K562 (cell line): ENCODE results near the gene TSC22D3. TPM values are rescaled to one million over a fixed set of nuclear protein-coding genes. Genes with fewer than 3 reads are reported as not detected.

ENCODE experiments used
- ATAC-seq: fragments of 200-7000 bp; cut with Tn5 transposase; 3 replicates; pipeline ENCODE4 v1.9.1; 2020; ENCODE audit warnings: moderate library complexity
- BruUV-seq: library from RNA; stranded (reverse); fragments of 400-500 nt; replicated peaks from 2 replicates; lab custom pipeline; 2021; lab: Mats Ljungman, UMichigan
- CTCF ChIA-PET: fragments of 300-600 bp; formaldehyde crosslinking; extraction: SDS; loops from one replicate; lab custom pipeline; 2021; ENCODE audit warnings: low intra/inter-chr PET ratio; lab: Yijun Ruan, JAX
- POLR2A ChIA-PET: fragments of 300-600, 350-650 bp; sonication (Branson Sonifier 250); formaldehyde crosslinking; extraction: SDS; loops from one replicate; lab custom pipeline; 2021; ENCODE audit warnings: antibody characterized with exemption, inconsistent platforms; lab: Yijun Ruan, JAX
- DNase-seq, 4 experiments: peaks; one replicate each; pipeline versions ENCODE4 v3.0.0 to v3.0.0-alpha.2; 2011 to 2018; ENCODE audit warnings: low spot score in 3 of 4, mixed read lengths in 3 of 4; ENCODE audit errors: extremely low read depth in 1 of 4
- FAIRE-seq: peaks from 2 replicates; lab custom pipeline; 2011; peaks lifted over from hg19 to GRCh38; lab: Jason Lieb, UNC
- H2AFZ ChIP-seq: 2 replicates; pipeline ENCODE4 v1.6.0; 2011; ENCODE audit warnings: low read depth, low read length, control low read depth, inconsistent platforms
- H3K27ac ChIP-seq: fragments of 200-600 bp; 3 replicates; pipeline ENCODE4 v1.8.0; 2011; ENCODE audit warnings: low read depth, mild to moderate bottlenecking, control low read depth, inconsistent platforms, low read length, moderate library complexity, mixed read lengths; ENCODE audit errors: extremely low read depth
- H3K27me3 ChIP-seq, 2 experiments: fragments of 300-600 bp in 1 of 2; 2 replicates in 1 of 2; 3 replicates in 1 of 2; pipeline versions ENCODE4 v1.6.0 to v1.8.0; 2011; ENCODE audit warnings: inconsistent platforms in 2 of 2, low read length in 2 of 2, mild to moderate bottlenecking in 1 of 2, mixed read lengths in 1 of 2, moderate library complexity in 1 of 2; ENCODE audit not compliant: control insufficient read depth in 2 of 2, insufficient read depth in 2 of 2
- H3K36me3 ChIP-seq: fragments of 300-600 bp; 3 replicates; pipeline ENCODE4 v1.8.0; 2011; ENCODE audit warnings: mild to moderate bottlenecking, low read length, inconsistent platforms; ENCODE audit not compliant: control insufficient read depth, insufficient read depth
- H3K4me1 ChIP-seq, 2 experiments: fragments of 200-600 bp in 1 of 2; replicated peaks in 1 of 2; 2 replicates in 1 of 2; 3 replicates in 1 of 2; pipeline versions ENCODE4 v1.5.1 to v1.8.0; 2011; ENCODE audit warnings: inconsistent platforms in 2 of 2, low read length in 2 of 2, mild to moderate bottlenecking in 1 of 2, mixed read lengths in 1 of 2, moderate library complexity in 1 of 2; ENCODE audit not compliant: control insufficient read depth in 2 of 2, insufficient read depth in 2 of 2
- H3K4me2 ChIP-seq: 2 replicates; pipeline ENCODE4 v1.6.1; 2011; ENCODE audit warnings: low read length, control low read depth, inconsistent platforms, mixed read lengths; ENCODE audit not compliant: insufficient read depth
- H3K4me3 ChIP-seq: fragments of 200-600 bp; sonication (generic), shearing (Covaris generic); 2 replicates; pipeline ENCODE4 v1.5.1; 2016; ENCODE audit warnings: control low read depth, inconsistent platforms
- H3K79me2 ChIP-seq: fragments of 200-600 bp; 3 replicates; pipeline ENCODE4 v1.8.0; 2011; ENCODE audit warnings: low read length, inconsistent platforms; ENCODE audit not compliant: control insufficient read depth, insufficient read depth
- H3K9ac ChIP-seq, 2 experiments: 2 replicates each; pipeline versions ENCODE4 v1.6.0 to v1.6.1; 2011; ENCODE audit warnings: low read depth in 2 of 2, low read length in 2 of 2, control low read depth in 1 of 2, inconsistent platforms in 1 of 2, mild to moderate bottlenecking in 1 of 2, mixed read lengths in 1 of 2; ENCODE audit not compliant: insufficient read depth in 1 of 2
- H3K9me1 ChIP-seq: one replicate; pipeline ENCODE4 v1.6.0; 2011; ENCODE audit warnings: inconsistent platforms, mild to moderate bottlenecking, low read length, moderate library complexity; ENCODE audit not compliant: control insufficient read depth, insufficient read depth
- H3K9me3 ChIP-seq: replicated peaks from 2 replicates; pipeline ENCODE4 v1.5.1; 2011; ENCODE audit warnings: low read depth, low read length, inconsistent platforms; ENCODE audit not compliant: control insufficient read depth, insufficient read depth
- H4K20me1 ChIP-seq: replicated peaks from 2 replicates; pipeline ENCODE4 v1.6.1; 2011; ENCODE audit warnings: low read length, inconsistent platforms, mixed read lengths; ENCODE audit not compliant: control insufficient read depth, insufficient read depth
- CBX1 ChIP-seq: sonication (generic); IDR thresholded peaks from 2 replicates; pipeline ENCODE4 v1.6.1; 2016; ENCODE audit warnings: antibody characterized with exemption, low read depth, mild to moderate bottlenecking
- DDX20 ChIP-seq: fragments of 450-650 bp; IDR thresholded peaks from 2 replicates; pipeline ENCODE4 v1.6.1; 2016; ENCODE audit warnings: missing genetic modification characterization, low read depth, mild to moderate bottlenecking, missing compliant biosample characterization, moderate library complexity
- JUNB ChIP-seq: fragments of 450-650 bp; formaldehyde crosslinking; conservative IDR thresholded peaks from 2 replicates; pipeline ENCODE4 v1.4.0; 2020; ENCODE audit warnings: mild to moderate bottlenecking
- KLF1 ChIP-seq: fragments of 450-650 bp; IDR thresholded peaks from 2 replicates; pipeline ENCODE4 v1.6.1; 2016; ENCODE audit warnings: missing genetic modification characterization, missing compliant biosample characterization
- MEIS2 ChIP-seq: fragments of 450-650 bp; IDR thresholded peaks from 2 replicates; pipeline ENCODE4 v1.6.1; 2014; ENCODE audit warnings: mild to moderate bottlenecking; ENCODE audit not compliant: partially characterized antibody
- NELFE ChIP-seq: IDR thresholded peaks from 2 replicates; pipeline ENCODE4 v1.6.1; 2011; ENCODE audit warnings: mild to moderate bottlenecking; ENCODE audit not compliant: insufficient read depth, insufficient read length
- NEUROD1 ChIP-seq: fragments of 150-350 bp; IDR thresholded peaks from 2 replicates; pipeline ENCODE4 v1.6.1; 2014; ENCODE audit warnings: borderline replicate concordance, low read length, low read depth; ENCODE audit not compliant: partially characterized antibody
- PPARD ChIP-seq: fragments of 250-450 bp; sonication (Bioruptor Pico); IDR thresholded peaks from 2 replicates; pipeline ENCODE4 v1.8.0; 2022; ENCODE audit warnings: inconsistent platforms, mild to moderate bottlenecking, moderate library complexity
- PTBP1 ChIP-seq: fragments of 200-400 bp; formaldehyde crosslinking; IDR thresholded peaks from 2 replicates; pipeline ENCODE4 v1.6.1; 2017; ENCODE audit warnings: low read depth, low read length
- ZKSCAN3 ChIP-seq: fragments of 250-450 bp; sonication (Bioruptor Pico); IDR thresholded peaks from 2 replicates; pipeline ENCODE4 v1.4.0; 2020
- ZNF140 ChIP-seq: fragments of 250-450 bp; sonication (Bioruptor Pico); IDR thresholded peaks from 2 replicates; pipeline ENCODE4 v1.8.0; 2021; ENCODE audit warnings: moderate library complexity, mild to moderate bottlenecking, inconsistent platforms
- ZNF24 ChIP-seq: fragments of 450-650 bp; IDR thresholded peaks from 2 replicates; pipeline ENCODE4 v1.6.1; 2016
- ZNF3 ChIP-seq: fragments of 250-450 bp; sonication (Bioruptor Pico); IDR thresholded peaks from 2 replicates; pipeline ENCODE4 v1.5.0; 2021; ENCODE audit warnings: mild to moderate bottlenecking, moderate library complexity
- ZNF445 ChIP-seq: fragments of 250-450 bp; sonication (Bioruptor Pico); IDR thresholded peaks from 2 replicates; pipeline ENCODE4 v1.4.0; 2020; ENCODE audit warnings: low read depth, mild to moderate bottlenecking, moderate library complexity
- WGBS: fragments of 100-300 bp; shearing (Covaris generic); methylation state at CpG from one replicate; pipeline ENCODE4 v1.1.6; 2016; ENCODE audit warnings: low coverage, mixed read lengths; ENCODE audit not compliant: insufficient coverage; ENCODE audit errors: missing lambda C conversion rate; 5-methylcytosine and 5-hydroxymethylcytosine counted together
- in situ Hi-C: fragments of 300-500 bp; cut with MboI; formaldehyde crosslinking; loops from 4 replicates; pipeline ENCODE4 v1.15.0; 2018; ENCODE audit warnings: inconsistent platforms, mixed read lengths
- intact Hi-C: fragments of 100-400 bp; cut with micrococcal nuclease; formaldehyde crosslinking; loops from 2 replicates; pipeline ENCODE4 v1.14.2; 2022
- polyA plus RNA-seq, 8 experiments: library from polyadenylated mRNA; depleted of rRNA in 4 of 8; stranded (reverse) in 5 of 8; unstranded in 3 of 8; fragments of >200 nt; fragmentation: Nextera tagmentation in 2 of 8; fragmentation: Illumina TruSeq in 1 of 8; extraction: Ambion mirVana in 2 of 8; extraction: Trizol in 1 of 8; gene quantifications; 2 replicates each; pipeline versions ENCODE4 v1.2.1 to v1.2.3, GENCODE V29; 2011 to 2014; ENCODE audit warnings: inconsistent platforms in 1 of 8, missing spikeins in 1 of 8
- total RNA-seq, 7 experiments: library from RNA; depleted of rRNA in 6 of 7; stranded (reverse); fragments of >200 nt in 6 of 7; fragmentation: Illumina TruSeq in 2 of 7; extraction: Trizol in 2 of 7; gene quantifications; 2 replicates each; pipeline versions ENCODE4 v1.2.1 to v1.2.3, GENCODE V29; 2011 to 2021; ENCODE audit warnings: low replicate concordance in 1 of 7
- TF ChIP-seq, protein P1 (sequence below): IDR thresholded peaks from 3 replicates; pipeline ENCODE4 v1.6.1; 2011; ENCODE audit warnings: borderline replicate concordance, mild to moderate bottlenecking; ENCODE audit not compliant: insufficient read length, insufficient read depth
- TF ChIP-seq, protein P2 (sequence below): fragments of 450-650 bp; IDR thresholded peaks from 2 replicates; pipeline ENCODE4 v1.6.1; 2016; ENCODE audit warnings: missing biosample characterization, missing genetic modification characterization
- TF ChIP-seq, protein P3 (sequence below), 2 experiments: fragments of 250-450 bp in 1 of 2; fragments of 450-650 bp in 1 of 2; sonication (Bioruptor Pico) in 1 of 2; IDR thresholded peaks; 2 replicates each; pipeline versions ENCODE4 v1.6.1 to v1.8.0; 2016 to 2021; ENCODE audit warnings: mild to moderate bottlenecking in 2 of 2, moderate library complexity in 2 of 2, missing compliant biosample characterization in 1 of 2, missing genetic modification characterization in 1 of 2
- TF ChIP-seq, protein P4 (sequence below): fragments of 450-650 bp; IDR thresholded peaks from 2 replicates; pipeline ENCODE4 v1.6.1; 2016; ENCODE audit warnings: mild to moderate bottlenecking

Gene TSC22D3
- total and polyA plus RNA-seq, 9 of the 15 experiments (the other 6 are each of a cell fraction or from before 2014, with no cell fraction given): 0.48 to 3.0 (median 0.87) TPM

DNA sequence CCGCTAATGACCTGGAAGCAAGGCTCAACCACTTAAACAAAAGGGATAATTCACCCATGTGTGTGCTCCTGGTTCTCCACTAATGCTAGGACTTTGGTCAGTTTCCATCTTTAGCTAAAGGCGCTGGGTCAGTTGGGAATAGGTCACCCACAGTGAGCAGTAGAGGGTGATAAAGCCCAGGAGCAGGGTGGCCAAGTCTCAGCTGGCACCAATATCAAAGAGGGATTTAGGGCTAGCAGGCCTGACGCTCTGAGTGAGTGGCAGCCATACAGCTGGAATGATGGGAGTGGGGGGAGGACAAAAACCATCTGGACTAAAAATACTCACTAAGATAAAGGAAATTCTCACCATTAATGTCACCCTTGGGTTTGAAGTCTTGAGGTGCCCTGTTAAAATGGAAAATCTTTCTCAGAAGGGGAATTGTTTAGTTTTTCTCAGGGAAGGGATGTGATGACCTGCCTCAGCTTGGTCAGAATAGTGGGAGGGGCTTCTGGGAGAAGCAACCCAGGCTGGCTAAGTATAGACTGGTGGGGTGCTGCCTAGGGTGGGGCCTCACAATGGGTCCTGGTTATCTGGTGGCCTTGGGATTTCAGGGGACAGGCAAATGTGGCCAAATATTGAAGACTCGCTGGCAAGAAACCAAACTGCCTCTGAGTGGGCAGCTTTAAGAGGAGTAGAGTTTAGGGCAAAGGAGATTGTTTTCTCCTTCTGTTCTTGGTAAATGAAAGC, 47.1 kb downstream of the TSC22D3 start:
- ChIA-PET POLR2A (interaction anchor here (0.7 to 1.2 kb wide), 3 partner anchors 17 to 52 kb away, joined by 3 read pairs; no protein-coding TSS in a partner anchor), CTCF (no interaction called here)
- Histone ChIP-seq H4K20me1 (no peaks in the 10 kb centered on the region), H3K27ac (no peak overlapping the region), H3K27me3 (no peaks in the 10 kb centered on the region), H3K4me2 (no peak overlapping the region), H3K4me3 (no peak overlapping the region), H3K9me1 (no peaks in the 10 kb centered on the region), H3K79me2 (no peaks in the 10 kb centered on the region), H3K4me1 (peaks cover 22 to 47% of the 10 kb centered on the region in 2 experiments; a peak in 4 of 5 replicates), H3K9ac (no peak overlapping the region), H2AFZ (no peak overlapping the region), H3K36me3 (no peaks in the 10 kb centered on the region), H3K9me3 (no peaks in the 10 kb centered on the region)
- 59% methylated on average over 3 of the region's 4 CpGs for WGBS
- DNase-seq (no peak), ATAC-seq (no peak), FAIRE-seq (no peak)
- BruUV-seq: no TSS peak
- intact Hi-C loops (no loop called here), in situ Hi-C loops (no loop called here)
- TF ChIP-seq, protein P1, sequence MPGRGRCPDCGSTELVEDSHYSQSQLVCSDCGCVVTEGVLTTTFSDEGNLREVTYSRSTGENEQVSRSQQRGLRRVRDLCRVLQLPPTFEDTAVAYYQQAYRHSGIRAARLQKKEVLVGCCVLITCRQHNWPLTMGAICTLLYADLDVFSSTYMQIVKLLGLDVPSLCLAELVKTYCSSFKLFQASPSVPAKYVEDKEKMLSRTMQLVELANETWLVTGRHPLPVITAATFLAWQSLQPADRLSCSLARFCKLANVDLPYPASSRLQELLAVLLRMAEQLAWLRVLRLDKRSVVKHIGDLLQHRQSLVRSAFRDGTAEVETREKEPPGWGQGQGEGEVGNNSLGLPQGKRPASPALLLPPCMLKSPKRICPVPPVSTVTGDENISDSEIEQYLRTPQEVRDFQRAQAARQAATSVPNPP: no peak
- TF ChIP-seq NELFE (no peak), ZNF24 (no peak), ZNF140 (CRISPR knock-in tag) (no peak), JUNB (CRISPR knock-in tag) (no peak), CBX1 (no peak), ZNF3 (CRISPR knock-in tag) (no peak), KLF1 (tag) (no peak), ZKSCAN3 (no peak), NEUROD1 (no peak), PPARD (no peak), PTBP1 (no peak), MEIS2 (no peak), ZNF445 (CRISPR knock-in tag) (no peak), DDX20 (tag) (no peak)
- TF ChIP-seq, protein P2, sequence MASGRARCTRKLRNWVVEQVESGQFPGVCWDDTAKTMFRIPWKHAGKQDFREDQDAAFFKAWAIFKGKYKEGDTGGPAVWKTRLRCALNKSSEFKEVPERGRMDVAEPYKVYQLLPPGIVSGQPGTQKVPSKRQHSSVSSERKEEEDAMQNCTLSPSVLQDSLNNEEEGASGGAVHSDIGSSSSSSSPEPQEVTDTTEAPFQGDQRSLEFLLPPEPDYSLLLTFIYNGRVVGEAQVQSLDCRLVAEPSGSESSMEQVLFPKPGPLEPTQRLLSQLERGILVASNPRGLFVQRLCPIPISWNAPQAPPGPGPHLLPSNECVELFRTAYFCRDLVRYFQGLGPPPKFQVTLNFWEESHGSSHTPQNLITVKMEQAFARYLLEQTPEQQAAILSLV: no peak
- TF ChIP-seq, protein P3, sequence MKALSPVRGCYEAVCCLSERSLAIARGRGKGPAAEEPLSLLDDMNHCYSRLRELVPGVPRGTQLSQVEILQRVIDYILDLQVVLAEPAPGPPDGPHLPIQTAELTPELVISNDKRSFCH (CRISPR knock-in tag; IDR thresholded peaks at IDR 0.05): no peak
- TF ChIP-seq, protein P3 (tag; IDR thresholded peaks at IDR 0.05): no peak
- TF ChIP-seq, protein P4, sequence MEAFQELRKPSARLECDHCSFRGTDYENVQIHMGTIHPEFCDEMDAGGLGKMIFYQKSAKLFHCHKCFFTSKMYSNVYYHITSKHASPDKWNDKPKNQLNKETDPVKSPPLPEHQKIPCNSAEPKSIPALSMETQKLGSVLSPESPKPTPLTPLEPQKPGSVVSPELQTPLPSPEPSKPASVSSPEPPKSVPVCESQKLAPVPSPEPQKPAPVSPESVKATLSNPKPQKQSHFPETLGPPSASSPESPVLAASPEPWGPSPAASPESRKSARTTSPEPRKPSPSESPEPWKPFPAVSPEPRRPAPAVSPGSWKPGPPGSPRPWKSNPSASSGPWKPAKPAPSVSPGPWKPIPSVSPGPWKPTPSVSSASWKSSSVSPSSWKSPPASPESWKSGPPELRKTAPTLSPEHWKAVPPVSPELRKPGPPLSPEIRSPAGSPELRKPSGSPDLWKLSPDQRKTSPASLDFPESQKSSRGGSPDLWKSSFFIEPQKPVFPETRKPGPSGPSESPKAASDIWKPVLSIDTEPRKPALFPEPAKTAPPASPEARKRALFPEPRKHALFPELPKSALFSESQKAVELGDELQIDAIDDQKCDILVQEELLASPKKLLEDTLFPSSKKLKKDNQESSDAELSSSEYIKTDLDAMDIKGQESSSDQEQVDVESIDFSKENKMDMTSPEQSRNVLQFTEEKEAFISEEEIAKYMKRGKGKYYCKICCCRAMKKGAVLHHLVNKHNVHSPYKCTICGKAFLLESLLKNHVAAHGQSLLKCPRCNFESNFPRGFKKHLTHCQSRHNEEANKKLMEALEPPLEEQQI: no peak
